ENCODE measurements around the gene LTB4R2. TPM values are rescaled to one million over a fixed set of nuclear protein-coding genes. Genes with fewer than 3 reads are reported as not detected.

LTB4R2 gene
- total RNA-seq, 6 experiments from 2014 or later = 2.2 to 3.0 (median 2.3) TPM

DNA sequence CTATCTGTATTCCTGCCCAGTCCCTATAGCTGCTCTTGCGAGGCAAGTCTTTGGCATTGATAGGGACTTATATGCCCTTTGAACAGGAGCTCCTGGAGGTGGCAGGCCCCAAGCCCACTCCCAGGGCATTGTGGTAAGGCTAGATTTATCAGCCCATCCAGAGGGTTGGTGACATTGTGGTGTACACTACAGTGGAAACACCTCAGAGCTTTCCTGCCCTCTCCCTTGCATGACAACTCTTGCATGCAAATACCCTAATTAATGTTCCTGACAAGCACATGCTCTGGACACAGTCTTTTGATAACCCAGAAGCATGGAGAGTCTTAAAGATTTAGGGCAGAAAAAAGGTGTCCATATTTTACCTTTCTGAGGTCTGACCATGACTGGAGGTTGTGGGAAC, 30.7 kb downstream of the LTB4R2 start:
- Mint-ChIP-seq H3K4me1 (ENCODE audit: low read depth) (no peaks in the 10 kb centered on the region; the same call in 1 of the 2 replicates), H3K4me3 (no peak overlapping the region), H3K36me3 (ENCODE audit: low read depth) (no peaks in the 10 kb centered on the region), H3K27me3 (ENCODE audit: insufficient read depth) (peaks cover 52% of the 10 kb centered on the region), H3K9me3 (no peaks in the 10 kb centered on the region), H3K27ac (no peak overlapping the region)
- DNase-seq = no peak
- no peak for TF ChIP-seq CTCF (IDR thresholded peaks at IDR 0.05)

DNA sequence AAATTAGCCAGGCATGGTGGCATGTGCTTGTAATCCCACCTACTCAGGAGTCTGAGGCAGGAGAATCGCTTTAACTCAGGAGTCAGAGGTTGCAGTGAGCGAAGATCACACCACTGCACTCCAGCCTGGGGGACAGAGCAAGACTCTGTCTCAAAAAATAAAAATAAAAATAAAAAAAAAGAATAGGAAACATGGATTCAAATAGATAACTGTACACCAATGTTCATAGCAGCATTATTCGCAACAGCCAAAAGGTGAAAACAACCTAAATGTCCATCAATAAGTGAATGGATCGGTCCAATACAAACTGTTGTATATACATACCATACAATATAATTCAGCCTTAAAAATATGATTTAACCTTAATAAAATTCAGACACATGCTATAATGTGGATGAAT, 32.9 kb downstream of the LTB4R2 start:
- no peaks in the 10 kb centered on the region for H3K9me3 Mint-ChIP-seq
- no peak for TF ChIP-seq CTCF (IDR thresholded peaks at IDR 0.05)
- no peak overlapping the region for H3K4me3 Mint-ChIP-seq
- H3K36me3 Mint-ChIP-seq (ENCODE audit: low read depth) = no peaks in the 10 kb centered on the region
- no peak for DNase-seq
- peaks cover 39% of the 10 kb centered on the region for H3K27me3 Mint-ChIP-seq (ENCODE audit: insufficient read depth)
- H3K27ac Mint-ChIP-seq = no peak overlapping the region
- no peaks in the 10 kb centered on the region for H3K4me1 Mint-ChIP-seq (ENCODE audit: low read depth)

GRCh38 chr14:24343795-24344660, 34.1 kb downstream of the LTB4R2 start:
- H3K4me3 Mint-ChIP-seq = no peak overlapping the region

GRCh38 chr14:24347134-24347533, 37.2 kb downstream of the LTB4R2 start:
- H3K9me3 Mint-ChIP-seq = no peaks in the 10 kb centered on the region
- no peak for TF ChIP-seq CTCF (IDR thresholded peaks at IDR 0.05)
- H3K4me1 Mint-ChIP-seq (ENCODE audit: low read depth) = peaks cover 20% of the 10 kb centered on the region
- H3K27me3 Mint-ChIP-seq (ENCODE audit: insufficient read depth) = peaks cover 23% of the 10 kb centered on the region
- DNase-seq = no peak
- no peak overlapping the region for H3K4me3 Mint-ChIP-seq
- no peak overlapping the region for H3K27ac Mint-ChIP-seq
- no peaks in the 10 kb centered on the region for H3K36me3 Mint-ChIP-seq (ENCODE audit: low read depth)

More at GRCh38 chr14:24343795-24344660, 34.1 kb downstream of the LTB4R2 start:
- no peak for TF ChIP-seq CTCF (IDR thresholded peaks at IDR 0.05)
- H3K9me3 Mint-ChIP-seq = no peaks in the 10 kb centered on the region
- no peaks in the 10 kb centered on the region for H3K36me3 Mint-ChIP-seq (ENCODE audit: low read depth)
- no peaks in the 10 kb centered on the region for H3K4me1 Mint-ChIP-seq (ENCODE audit: low read depth)
- no peak for DNase-seq
- H3K27ac Mint-ChIP-seq = no peak overlapping the region
- peaks cover 32% of the 10 kb centered on the region for H3K27me3 Mint-ChIP-seq (ENCODE audit: insufficient read depth)

DNA sequence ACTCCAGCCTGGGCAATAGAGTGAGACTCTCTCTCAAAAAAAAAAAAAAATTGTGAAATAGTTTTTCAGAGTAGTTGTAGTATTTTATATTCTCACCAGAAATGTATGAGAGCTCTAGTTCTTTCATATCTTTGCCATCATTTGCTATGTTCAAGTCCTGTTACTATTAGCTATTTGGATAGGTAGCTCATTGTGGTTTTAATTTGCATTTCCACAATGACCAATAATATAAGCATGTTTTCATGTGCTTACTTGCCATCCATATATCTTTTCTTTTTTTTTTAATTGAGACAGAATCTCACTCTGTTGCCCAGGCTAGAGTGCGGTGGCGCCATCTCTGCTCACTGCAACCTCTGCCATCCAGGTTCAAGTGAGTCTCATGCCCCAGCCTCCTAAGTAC, 38.2 kb downstream of the LTB4R2 start:
- no peaks in the 10 kb centered on the region for H3K36me3 Mint-ChIP-seq (ENCODE audit: low read depth)
- H3K27ac Mint-ChIP-seq = no peak overlapping the region
- peaks cover 31% of the 10 kb centered on the region for H3K4me1 Mint-ChIP-seq (ENCODE audit: low read depth)
- H3K4me3 Mint-ChIP-seq = no peak overlapping the region
- peaks cover 25% of the 10 kb centered on the region for H3K27me3 Mint-ChIP-seq (ENCODE audit: insufficient read depth)
- DNase-seq = no peak
- no peak for TF ChIP-seq CTCF (IDR thresholded peaks at IDR 0.05)
- H3K9me3 Mint-ChIP-seq = no peaks in the 10 kb centered on the region
